K562 (cell line): Measurements from ENCODE around the gene MPZL1. TPM values are rescaled to one million over a fixed set of nuclear protein-coding genes. Genes with fewer than 3 reads are reported as not detected.

Experiments
- HDAC2 ChIP-seq: fragments of 450-650 bp; IDR thresholded peaks from 2 replicates; pipeline ENCODE4 v1.6.1; 2016; ENCODE audit warnings: mild to moderate bottlenecking
- KAT2B ChIP-seq: IDR thresholded peaks from one replicate; pipeline ENCODE4 v1.6.1; 2012; ENCODE audit warnings: low read depth, mild to moderate bottlenecking, control low read depth, inconsistent platforms, low read length, moderate library complexity
- KLF1 ChIP-seq: fragments of 450-650 bp; IDR thresholded peaks from 2 replicates; pipeline ENCODE4 v1.6.1; 2016; ENCODE audit warnings: missing genetic modification characterization, missing compliant biosample characterization
- MIER1 ChIP-seq: fragments of 450-650 bp; IDR thresholded peaks from 2 replicates; pipeline ENCODE4 v1.6.1; 2016; ENCODE audit warnings: antibody characterized with exemption, mild to moderate bottlenecking, low read depth
- NONO ChIP-seq, 2 experiments: fragments of 200-400 bp in 1 of 2; fragments of 450-650 bp in 1 of 2; formaldehyde crosslinking in 1 of 2; IDR thresholded peaks; 2 replicates each; pipeline ENCODE4 v1.6.1; 2017; ENCODE audit warnings: low read depth in 2 of 2, mild to moderate bottlenecking in 2 of 2, moderate library complexity in 2 of 2, low read length in 1 of 2
- POLR2H ChIP-seq: IDR thresholded peaks from 2 replicates; pipeline ENCODE4 v1.6.1; 2016; ENCODE audit warnings: missing genetic modification characterization, low read depth, mild to moderate bottlenecking, control low read depth, missing compliant biosample characterization, moderate library complexity
- RNF2 ChIP-seq: sonication (generic); IDR thresholded peaks from 2 replicates; pipeline ENCODE4 v1.6.1; 2016
- TBP ChIP-seq: optimal IDR thresholded peaks from 2 replicates; pipeline ENCODE3; 2011; ENCODE audit warnings: low read depth, low read length, improper control_type of control experiment
- TOE1 ChIP-seq, 2 experiments: fragments of 450-650 bp in 1 of 2; sonication (generic) in 1 of 2; formaldehyde crosslinking in 1 of 2; IDR thresholded peaks; 2 replicates each; pipeline versions ENCODE4 v1.7.1 to v1.8.0; 2016 to 2022; ENCODE audit warnings: borderline replicate concordance in 2 of 2, mild to moderate bottlenecking in 2 of 2, antibody characterized with exemption in 1 of 2, inconsistent platforms in 1 of 2, low read depth in 1 of 2, missing genetic modification reagents in 1 of 2, moderate library complexity in 1 of 2
- polyA plus RNA-seq, 8 experiments: library from polyadenylated mRNA; depleted of rRNA in 4 of 8; stranded (reverse) in 5 of 8; unstranded in 3 of 8; fragments of >200 nt; fragmentation: Nextera tagmentation in 2 of 8; fragmentation: Illumina TruSeq in 1 of 8; extraction: Ambion mirVana in 2 of 8; extraction: Trizol in 1 of 8; gene quantifications; 2 replicates each; pipeline versions ENCODE4 v1.2.1 to v1.2.3, GENCODE V29; 2011 to 2014; ENCODE audit warnings: inconsistent platforms in 1 of 8, missing spikeins in 1 of 8
- total RNA-seq, 7 experiments: library from RNA; depleted of rRNA in 6 of 7; stranded (reverse); fragments of >200 nt in 6 of 7; fragmentation: Illumina TruSeq in 2 of 7; extraction: Trizol in 2 of 7; gene quantifications; 2 replicates each; pipeline versions ENCODE4 v1.2.1 to v1.2.3, GENCODE V29; 2011 to 2021; ENCODE audit warnings: low replicate concordance in 1 of 7
- TF ChIP-seq, protein P1 (sequence below): fragments of 200-600 bp; sonication (generic); IDR thresholded peaks from one replicate; pipeline ENCODE4 v1.6.1; 2012; ENCODE audit warnings: mild to moderate bottlenecking, low read depth, low read length, inconsistent platforms
- TF ChIP-seq, protein P2 (sequence below), 2 experiments: fragments of 450-650 bp in 1 of 2; sonication (generic) in 1 of 2; formaldehyde crosslinking in 1 of 2; IDR thresholded peaks in 1 of 2; conservative IDR thresholded peaks in 1 of 2; 2 replicates each; pipeline versions ENCODE4 v1.6.1 to v1.8.1; 2016 to 2023; ENCODE audit warnings: mild to moderate bottlenecking in 2 of 2, moderate library complexity in 2 of 2, inconsistent platforms in 1 of 2, missing genetic modification reagents in 1 of 2

The MPZL1 gene
- total and polyA plus RNA-seq, 9 of the 15 experiments (the other 6 are each of a cell fraction or from before 2014, with no cell fraction given), result 14.5 to 153 (median 66.5) TPM

DNA sequence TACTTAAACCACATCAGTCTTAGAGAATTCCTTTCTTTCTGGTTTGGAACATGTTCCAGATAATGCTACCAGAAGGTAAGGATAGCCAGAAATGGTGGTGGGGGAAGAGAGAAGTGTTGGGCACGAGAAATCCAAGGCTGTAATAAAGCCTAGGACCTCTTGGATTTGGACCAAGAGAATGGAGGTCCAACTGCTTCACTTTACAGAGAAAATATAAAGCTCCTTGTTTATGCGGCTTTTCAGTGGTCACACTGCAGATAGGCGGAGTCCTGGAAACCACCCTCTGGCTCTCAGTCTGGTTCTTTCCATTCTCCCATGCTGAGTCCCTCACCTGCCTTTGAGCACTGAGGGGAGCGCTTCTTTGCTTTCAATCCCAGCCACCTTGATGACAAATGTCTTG, 104.3 kb downstream of the MPZL1 start (continued):
- TF ChIP-seq, protein P1, sequence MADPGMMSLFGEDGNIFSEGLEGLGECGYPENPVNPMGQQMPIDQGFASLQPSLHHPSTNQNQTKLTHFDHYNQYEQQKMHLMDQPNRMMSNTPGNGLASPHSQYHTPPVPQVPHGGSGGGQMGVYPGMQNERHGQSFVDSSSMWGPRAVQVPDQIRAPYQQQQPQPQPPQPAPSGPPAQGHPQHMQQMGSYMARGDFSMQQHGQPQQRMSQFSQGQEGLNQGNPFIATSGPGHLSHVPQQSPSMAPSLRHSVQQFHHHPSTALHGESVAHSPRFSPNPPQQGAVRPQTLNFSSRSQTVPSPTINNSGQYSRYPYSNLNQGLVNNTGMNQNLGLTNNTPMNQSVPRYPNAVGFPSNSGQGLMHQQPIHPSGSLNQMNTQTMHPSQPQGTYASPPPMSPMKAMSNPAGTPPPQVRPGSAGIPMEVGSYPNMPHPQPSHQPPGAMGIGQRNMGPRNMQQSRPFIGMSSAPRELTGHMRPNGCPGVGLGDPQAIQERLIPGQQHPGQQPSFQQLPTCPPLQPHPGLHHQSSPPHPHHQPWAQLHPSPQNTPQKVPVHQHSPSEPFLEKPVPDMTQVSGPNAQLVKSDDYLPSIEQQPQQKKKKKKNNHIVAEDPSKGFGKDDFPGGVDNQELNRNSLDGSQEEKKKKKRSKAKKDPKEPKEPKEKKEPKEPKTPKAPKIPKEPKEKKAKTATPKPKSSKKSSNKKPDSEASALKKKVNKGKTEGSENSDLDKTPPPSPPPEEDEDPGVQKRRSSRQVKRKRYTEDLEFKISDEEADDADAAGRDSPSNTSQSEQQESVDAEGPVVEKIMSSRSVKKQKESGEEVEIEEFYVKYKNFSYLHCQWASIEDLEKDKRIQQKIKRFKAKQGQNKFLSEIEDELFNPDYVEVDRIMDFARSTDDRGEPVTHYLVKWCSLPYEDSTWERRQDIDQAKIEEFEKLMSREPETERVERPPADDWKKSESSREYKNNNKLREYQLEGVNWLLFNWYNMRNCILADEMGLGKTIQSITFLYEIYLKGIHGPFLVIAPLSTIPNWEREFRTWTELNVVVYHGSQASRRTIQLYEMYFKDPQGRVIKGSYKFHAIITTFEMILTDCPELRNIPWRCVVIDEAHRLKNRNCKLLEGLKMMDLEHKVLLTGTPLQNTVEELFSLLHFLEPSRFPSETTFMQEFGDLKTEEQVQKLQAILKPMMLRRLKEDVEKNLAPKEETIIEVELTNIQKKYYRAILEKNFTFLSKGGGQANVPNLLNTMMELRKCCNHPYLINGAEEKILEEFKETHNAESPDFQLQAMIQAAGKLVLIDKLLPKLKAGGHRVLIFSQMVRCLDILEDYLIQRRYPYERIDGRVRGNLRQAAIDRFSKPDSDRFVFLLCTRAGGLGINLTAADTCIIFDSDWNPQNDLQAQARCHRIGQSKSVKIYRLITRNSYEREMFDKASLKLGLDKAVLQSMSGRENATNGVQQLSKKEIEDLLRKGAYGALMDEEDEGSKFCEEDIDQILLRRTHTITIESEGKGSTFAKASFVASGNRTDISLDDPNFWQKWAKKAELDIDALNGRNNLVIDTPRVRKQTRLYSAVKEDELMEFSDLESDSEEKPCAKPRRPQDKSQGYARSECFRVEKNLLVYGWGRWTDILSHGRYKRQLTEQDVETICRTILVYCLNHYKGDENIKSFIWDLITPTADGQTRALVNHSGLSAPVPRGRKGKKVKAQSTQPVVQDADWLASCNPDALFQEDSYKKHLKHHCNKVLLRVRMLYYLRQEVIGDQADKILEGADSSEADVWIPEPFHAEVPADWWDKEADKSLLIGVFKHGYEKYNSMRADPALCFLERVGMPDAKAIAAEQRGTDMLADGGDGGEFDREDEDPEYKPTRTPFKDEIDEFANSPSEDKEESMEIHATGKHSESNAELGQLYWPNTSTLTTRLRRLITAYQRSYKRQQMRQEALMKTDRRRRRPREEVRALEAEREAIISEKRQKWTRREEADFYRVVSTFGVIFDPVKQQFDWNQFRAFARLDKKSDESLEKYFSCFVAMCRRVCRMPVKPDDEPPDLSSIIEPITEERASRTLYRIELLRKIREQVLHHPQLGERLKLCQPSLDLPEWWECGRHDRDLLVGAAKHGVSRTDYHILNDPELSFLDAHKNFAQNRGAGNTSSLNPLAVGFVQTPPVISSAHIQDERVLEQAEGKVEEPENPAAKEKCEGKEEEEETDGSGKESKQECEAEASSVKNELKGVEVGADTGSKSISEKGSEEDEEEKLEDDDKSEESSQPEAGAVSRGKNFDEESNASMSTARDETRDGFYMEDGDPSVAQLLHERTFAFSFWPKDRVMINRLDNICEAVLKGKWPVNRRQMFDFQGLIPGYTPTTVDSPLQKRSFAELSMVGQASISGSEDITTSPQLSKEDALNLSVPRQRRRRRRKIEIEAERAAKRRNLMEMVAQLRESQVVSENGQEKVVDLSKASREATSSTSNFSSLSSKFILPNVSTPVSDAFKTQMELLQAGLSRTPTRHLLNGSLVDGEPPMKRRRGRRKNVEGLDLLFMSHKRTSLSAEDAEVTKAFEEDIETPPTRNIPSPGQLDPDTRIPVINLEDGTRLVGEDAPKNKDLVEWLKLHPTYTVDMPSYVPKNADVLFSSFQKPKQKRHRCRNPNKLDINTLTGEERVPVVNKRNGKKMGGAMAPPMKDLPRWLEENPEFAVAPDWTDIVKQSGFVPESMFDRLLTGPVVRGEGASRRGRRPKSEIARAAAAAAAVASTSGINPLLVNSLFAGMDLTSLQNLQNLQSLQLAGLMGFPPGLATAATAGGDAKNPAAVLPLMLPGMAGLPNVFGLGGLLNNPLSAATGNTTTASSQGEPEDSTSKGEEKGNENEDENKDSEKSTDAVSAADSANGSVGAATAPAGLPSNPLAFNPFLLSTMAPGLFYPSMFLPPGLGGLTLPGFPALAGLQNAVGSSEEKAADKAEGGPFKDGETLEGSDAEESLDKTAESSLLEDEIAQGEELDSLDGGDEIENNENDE, result no peak
- TF ChIP-seq KAT2B (no peak), MIER1 (no peak), HDAC2 (no peak), POLR2H (tag) (0 out of 2 replicates have a peak, but pooled peaks have one; percentile 48), RNF2 (no peak), NONO (IDR thresholded peaks at IDR 0.05; ENCODE audit: low read depth in 2 of 2, low read length in 1 of 2) (no peak), TOE1 (IDR thresholded peaks at IDR 0.05; ENCODE audit: borderline replicate concordance) (no peak), TOE1 (CRISPR knock-in tag; IDR thresholded peaks at IDR 0.05; ENCODE audit: borderline replicate concordance, low read depth) (no peak), TBP (no peak), KLF1 (tag) (no peak)
- TF ChIP-seq, protein P2, sequence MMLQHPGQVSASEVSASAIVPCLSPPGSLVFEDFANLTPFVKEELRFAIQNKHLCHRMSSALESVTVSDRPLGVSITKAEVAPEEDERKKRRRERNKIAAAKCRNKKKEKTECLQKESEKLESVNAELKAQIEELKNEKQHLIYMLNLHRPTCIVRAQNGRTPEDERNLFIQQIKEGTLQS (IDR thresholded peaks at IDR 0.05), result no peak
- TF ChIP-seq, protein P2 (CRISPR knock-in tag; conservative IDR thresholded peaks at IDR 0.05), result no peak
